Middle frontal gyrus (tissue), 1 donor: Measurements from ENCODE around the gene CD79B.

Experiments used
- DNase-seq: peaks from one replicate; pipeline ENCODE4 v3.0.0-alpha.2; 2015; ENCODE audit warnings: low spot score; ENCODE audit errors: extremely low spot score

Gene CD79B

GRCh38 chr17:63931981-63932561 is at the start of gene CD79B:
CD79B (minus strand) TSS chr17:63932331; CDS start chr17:63932261, 70 bp downstream.
- DNase-seq: no peak

GRCh38 chr17:63978272-63979200 is 46.4 kb upstream of the CD79B start:
- DNase-seq: no peak

DNA sequence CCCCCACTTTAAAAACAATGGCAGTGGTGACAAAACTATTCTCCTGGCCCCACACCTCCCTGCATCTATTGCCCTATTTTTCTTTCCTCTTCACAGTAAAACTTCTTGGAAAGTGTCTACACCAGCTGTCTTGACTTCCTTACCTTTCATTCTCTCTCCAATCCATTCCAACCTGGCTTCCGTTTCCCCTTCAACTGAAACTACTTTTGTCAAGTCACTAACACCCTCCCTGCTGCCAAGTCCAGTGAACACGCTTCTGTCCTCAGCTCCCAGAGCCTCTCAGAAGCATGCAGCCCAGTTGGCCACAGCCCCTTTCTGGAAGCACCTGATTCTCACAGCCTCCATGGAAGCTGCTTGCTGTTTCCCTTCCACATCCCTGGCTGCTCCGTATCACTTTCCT is 44.6 kb upstream of the CD79B start:
- no peak for DNase-seq

DNA sequence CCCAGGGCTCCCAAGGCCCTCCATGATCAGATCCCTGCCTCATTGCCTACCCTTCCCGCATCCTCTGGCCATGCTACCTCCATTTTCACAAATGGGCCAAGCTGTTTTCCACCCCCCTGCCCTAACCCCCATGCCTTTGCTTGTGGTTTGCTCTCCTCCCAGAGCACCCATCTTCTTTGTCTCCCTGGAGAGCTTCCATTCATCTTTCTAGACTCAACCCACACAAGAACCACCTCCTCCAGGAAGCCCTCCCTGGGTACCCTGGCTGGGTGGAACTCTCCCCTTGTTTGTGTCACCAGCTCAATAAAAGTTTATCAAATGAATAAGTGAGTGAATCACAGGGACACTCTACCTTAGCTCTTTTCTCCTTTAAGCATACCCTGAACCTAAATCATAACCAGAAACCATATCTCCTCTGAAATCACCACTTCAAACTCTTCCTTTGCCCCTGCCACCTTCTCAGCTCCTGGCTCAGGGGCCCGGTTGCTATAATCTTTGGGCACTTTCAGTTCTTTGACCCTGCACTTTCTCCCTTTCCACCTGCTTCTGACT is 43.5 kb upstream of the CD79B start:
- DNase-seq: no peak

DNA sequence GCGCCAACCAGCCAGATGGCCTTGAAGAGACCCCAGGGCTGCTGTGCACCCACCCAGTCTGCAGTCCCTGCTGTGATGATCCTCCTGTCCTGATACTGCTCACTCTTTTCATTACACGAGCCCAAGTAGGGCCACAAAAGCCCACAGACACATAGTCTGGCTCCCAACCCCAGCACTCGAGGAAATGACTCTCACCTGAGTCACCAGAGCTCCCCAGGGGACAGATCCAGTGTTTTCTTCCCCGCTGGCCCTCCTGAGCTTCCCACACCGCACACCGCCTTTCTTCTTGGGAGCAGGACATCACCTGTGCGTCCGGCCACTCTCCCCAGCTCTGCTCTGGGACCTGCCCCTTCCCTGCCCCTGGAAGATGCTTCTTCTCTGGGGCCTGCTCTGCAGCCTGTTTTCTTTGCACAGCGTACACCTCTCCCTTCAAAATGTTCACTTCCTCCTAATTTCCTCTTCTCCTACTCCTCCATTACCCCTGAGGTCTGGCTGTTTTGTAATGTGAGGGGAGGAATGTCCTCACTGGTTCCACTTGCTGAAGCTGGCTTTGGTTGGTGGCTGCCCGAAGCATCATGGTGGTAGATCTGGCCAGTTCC is 42.6 kb upstream of the CD79B start:
- no peak for DNase-seq

- DNase-seq: no peak
Measured at GRCh38 chr17:63973930-63974593, 41.9 kb upstream of the CD79B start.

DNA sequence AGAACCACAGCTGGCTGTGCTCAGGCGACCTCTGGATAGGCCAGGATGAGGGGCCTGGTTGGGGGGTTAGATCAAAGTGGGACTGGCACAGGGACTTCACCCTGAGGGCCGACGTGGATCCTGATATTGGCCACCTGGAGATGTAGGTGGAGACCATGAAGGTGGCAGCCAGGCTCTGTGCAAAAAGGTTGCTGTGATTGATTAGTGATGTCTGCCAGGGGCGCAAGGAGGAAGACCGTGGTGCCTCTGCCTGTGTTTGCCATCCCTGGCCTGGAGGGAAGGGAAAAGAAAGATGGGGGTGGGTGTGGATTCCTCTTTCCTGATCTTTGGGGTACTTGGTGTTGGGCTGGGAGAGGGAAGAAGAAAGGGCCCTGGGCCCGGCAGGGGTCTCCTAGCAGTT is 41.1 kb upstream of the CD79B start:
- DNase-seq: no peak

DNA sequence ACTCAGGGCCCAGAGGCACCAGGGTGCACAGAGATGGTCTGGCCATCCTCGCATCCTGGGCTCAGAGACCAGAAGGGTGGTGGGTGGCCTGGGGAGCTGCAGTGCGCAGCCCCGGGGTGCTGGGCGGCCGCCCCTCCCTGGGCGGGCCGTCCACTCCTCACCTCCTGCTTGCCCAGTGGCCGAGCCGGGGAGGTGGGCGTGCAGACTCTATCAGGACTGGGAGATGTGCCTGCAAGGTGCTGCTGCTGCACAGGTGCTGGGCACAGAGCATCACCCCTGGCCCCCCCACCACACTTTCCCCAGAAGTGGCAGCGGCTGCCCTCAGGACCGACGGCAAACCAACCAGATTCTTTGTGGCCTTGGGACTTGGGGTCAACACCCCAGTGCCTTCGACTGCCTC is 40.7 kb upstream of the CD79B start, which contains the start of gene SCN4A:
SCN4A (minus strand) TSS at position 123 of the 400 bp plus-strand sequence; CDS start at position 46, 77 bp downstream.
- no peak for DNase-seq

DNA sequence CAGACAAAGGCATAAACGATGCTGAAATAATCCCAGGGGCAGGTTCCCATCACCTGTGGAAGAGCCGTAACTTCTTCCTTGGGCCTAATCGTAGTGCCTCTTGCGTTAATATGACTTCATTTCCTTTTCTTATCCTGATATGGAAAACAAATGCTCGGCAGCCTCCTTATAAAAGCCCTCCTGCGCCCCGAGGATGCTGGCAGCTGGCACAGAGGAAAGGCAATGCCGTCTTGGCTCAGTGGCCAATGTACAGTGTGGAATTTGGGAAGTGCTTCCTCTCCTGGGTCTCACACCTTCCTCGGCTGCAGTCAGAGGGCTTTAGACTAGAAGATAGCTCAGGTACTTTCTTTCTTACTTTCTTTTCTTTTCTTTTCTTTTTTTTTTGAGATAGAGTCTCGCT is 37.1 kb upstream of the CD79B start:
- DNase-seq: no peak

- no peak for DNase-seq
Measured at GRCh38 chr17:63967953-63968352, 35.8 kb upstream of the CD79B start.

GRCh38 chr17:63966646-63967264 is 34.6 kb upstream of the CD79B start:
- DNase-seq: no peak

DNA sequence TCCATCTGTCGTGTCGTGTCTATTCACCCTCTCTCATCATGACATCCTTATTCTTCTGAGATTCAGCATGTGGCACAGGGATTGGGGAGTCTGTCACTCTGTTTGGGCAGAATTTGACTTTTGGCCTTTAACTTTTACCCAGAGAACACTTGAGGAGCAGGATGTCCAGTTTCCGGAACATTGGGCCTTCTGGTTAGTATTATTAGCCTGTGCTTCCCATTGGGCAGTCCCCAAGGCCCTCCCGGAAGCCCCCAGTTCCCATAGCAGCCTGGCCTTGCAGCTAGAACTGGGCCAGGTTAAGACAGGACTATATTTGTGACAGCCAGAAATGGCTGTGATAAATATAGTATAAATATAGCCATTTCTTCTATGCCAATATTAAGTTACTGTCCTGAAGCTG is 31.0 kb upstream of the CD79B start:
- no peak for DNase-seq

DNA sequence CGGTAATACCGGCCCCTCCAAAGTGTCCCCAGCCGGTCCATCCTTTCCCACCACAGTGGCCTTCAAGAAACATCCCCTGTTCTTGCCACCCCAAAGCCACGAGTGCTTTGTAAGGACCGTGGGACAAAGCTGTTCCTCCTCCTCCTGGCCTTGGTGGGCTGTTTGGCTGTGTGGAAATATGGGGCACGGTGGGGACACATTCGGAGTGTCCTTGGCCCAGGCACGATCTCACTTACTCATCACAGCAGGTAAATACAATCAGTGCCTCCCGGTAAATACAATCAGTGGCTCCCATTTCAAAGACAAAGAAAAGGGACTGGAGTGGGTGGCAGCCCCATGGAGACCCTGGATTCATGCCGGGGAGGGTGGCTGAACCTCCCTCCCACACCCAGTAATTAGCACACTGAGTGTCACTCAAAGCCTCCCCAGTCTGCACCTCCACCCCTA is 30.2 kb upstream of the CD79B start:
- no peak for DNase-seq

DNA sequence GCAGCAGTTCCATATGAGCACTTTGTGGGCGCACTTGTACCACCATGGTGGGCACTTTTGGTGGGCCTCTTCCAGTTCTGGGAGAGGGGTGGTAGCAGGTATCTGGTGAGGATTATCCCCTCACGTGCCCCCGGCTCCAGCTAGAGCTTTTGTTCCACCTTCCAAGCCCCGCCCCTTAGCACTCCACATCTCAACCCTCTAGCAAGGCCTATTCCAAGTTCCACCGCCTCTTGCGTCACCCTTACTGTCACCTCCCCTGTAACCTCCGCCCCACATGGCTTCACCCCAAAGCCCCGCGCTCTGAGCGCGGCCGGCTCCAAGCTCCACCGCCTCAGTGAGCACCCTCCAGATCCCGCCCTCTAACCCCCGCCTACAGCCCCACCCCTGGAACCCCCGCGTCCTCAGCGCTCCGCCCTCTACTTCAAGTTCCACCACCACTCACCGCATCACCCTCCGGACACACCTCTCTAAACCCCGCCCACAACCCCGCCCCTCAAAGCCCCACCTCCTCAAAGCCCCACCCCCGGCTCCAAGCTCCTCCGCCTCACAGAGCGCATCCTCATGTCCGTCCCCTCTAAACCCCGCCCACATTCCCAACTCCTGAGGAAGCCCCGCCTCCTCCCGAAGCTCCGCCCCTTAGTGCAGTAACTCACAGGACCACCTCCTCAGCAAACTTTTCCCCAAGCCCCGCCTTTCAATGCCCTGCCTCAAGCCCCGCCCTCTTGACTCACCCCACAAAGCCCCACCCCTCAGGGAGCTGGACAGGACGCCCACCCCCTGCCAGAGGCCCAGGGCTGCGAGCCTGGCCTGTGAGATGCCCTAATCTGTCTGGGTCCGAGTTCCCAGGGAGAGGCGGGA is 29.5 kb upstream of the CD79B start:
- no peak for DNase-seq

GRCh38 chr17:63960430-63960829 is 28.3 kb upstream of the CD79B start:
- no peak for DNase-seq

- DNase-seq: no peak
Measured at GRCh38 chr17:63960006-63960405, 27.9 kb upstream of the CD79B start.

- no peak for DNase-seq
Measured at GRCh38 chr17:63956296-63956920, 24.3 kb upstream of the CD79B start.

GRCh38 chr17:63955791-63956190 is 23.7 kb upstream of the CD79B start:
- no peak for DNase-seq

- DNase-seq: no peak
Measured at GRCh38 chr17:63955232-63955631, 23.1 kb upstream of the CD79B start.
